Measurements from ENCODE around the gene PARD3B. TPM values are rescaled to one million over a fixed set of nuclear protein-coding genes. Genes with fewer than 3 reads are reported as not detected.

Gene PARD3B
- total and polyA plus RNA-seq, 2 of the 8 experiments (the other 6 are each of a cell fraction or from before 2014, with no cell fraction given), result 1.2 to 5.7 TPM

DNA sequence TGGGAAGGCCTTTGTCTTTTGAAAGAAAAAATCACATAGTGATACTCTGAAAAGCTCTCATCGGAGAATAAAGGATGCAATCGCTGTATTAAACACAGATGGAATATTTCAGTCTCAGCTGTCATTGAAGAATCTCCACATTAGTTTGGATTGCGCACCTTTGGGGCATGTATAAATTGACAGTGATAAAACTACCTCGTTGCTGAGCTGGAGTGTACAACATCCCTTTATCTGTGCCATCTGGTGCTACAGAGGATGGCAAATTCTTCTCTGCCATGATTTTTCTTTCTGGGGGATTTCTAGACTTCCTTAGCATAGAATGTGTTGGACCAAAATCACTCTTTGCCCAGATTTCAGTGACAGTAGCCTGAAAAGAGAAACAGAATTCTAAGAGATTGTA, 185.3 kb downstream of the PARD3B start:
- no peak overlapping the region for H2BK120ac ChIP-seq (replicated peaks; ENCODE audit: low read depth, low read length)
- no peak overlapping the region for H3K14ac ChIP-seq (ENCODE audit: insufficient read length)
- H3K4me3 ChIP-seq (ENCODE audit: extremely low read depth in 1 of 4, insufficient read depth in 2 of 4, low read depth in 3 of 4, low read length in 4 of 4), result no peak overlapping the region
- no peak overlapping the region for H3K4me2 ChIP-seq (ENCODE audit: insufficient read depth in 1 of 2, low read depth in 2 of 2, low read length in 2 of 2)
- H4K20me1 ChIP-seq (replicated peaks in 1 of 2; ENCODE audit: control insufficient read depth in 1 of 2, insufficient read depth in 2 of 2, low read length in 2 of 2), result no peaks in the 10 kb centered on the region
- no peak overlapping the region for H3K56ac ChIP-seq (replicated peaks; ENCODE audit: insufficient read length, low read depth, low read length)
- no peak overlapping the region for H2BK15ac ChIP-seq (ENCODE audit: low read length)
- no peak overlapping the region for H3K4ac ChIP-seq (replicated peaks; ENCODE audit: insufficient read length, low read depth, low read length)
- peak overlapping the region in 1 of 4 experiments; percentile 34; a peak in 1 of 7 replicates for H3K9ac ChIP-seq (replicated peaks in 1 of 4; ENCODE audit: extremely low read depth in 1 of 4, low read depth in 3 of 4, low read length in 3 of 4)
- no peak overlapping the region for H2AK5ac ChIP-seq (ENCODE audit: low read depth, low read length)
- no peak overlapping the region for H4K8ac ChIP-seq (ENCODE audit: extremely low read depth, insufficient read depth, low read length)
- no peak overlapping the region for H3K23ac ChIP-seq (ENCODE audit: insufficient read length)
- no peaks in the 10 kb centered on the region for H3K79me1 ChIP-seq (ENCODE audit: low read depth, low read length)
- TF ChIP-seq SUZ12 (IDR thresholded peaks at IDR 0.05; ENCODE audit: low read length) (no peak), SP4 (IDR thresholded peaks at IDR 0.05; ENCODE audit: low read length) (no peak), SIRT6 (IDR thresholded peaks at IDR 0.05; ENCODE audit: low read length) (no peak), SP1 (IDR thresholded peaks at IDR 0.05; ENCODE audit: low read depth, low read length) (no peak), CTBP2 (IDR thresholded peaks at IDR 0.05; ENCODE audit: borderline replicate concordance, insufficient read depth, insufficient read length, low read length) (no peak), ASH2L (IDR thresholded peaks at IDR 0.05; ENCODE audit: low read length) (no peak), CEBPB (IDR thresholded peaks at IDR 0.05; ENCODE audit: low read depth, low read length) (no peak)
- no peaks in the 10 kb centered on the region for H3K27me3 ChIP-seq (replicated peaks in 1 of 4; ENCODE audit: control insufficient read depth in 3 of 4, extremely low read depth in 1 of 4, insufficient read depth in 3 of 4, low read length in 3 of 4)
- H3K36me3 ChIP-seq (ENCODE audit: control insufficient read depth in 2 of 4, insufficient read depth in 4 of 4, low read length in 3 of 4), result no peaks in the 10 kb centered on the region
- H3K4me1 ChIP-seq (replicated peaks in 1 of 4; ENCODE audit: control insufficient read depth in 3 of 4, insufficient read depth in 4 of 4, low read length in 3 of 4), result peaks cover 0 to 4% (median 3%) of the 10 kb centered on the region in 4 experiments; a peak in 3 of 7 replicates
- no peak overlapping the region for H4K5ac ChIP-seq (ENCODE audit: insufficient read length, low read depth, low read length)
- no peaks in the 10 kb centered on the region for H3K79me2 ChIP-seq (ENCODE audit: control insufficient read depth in 1 of 2, insufficient read depth in 2 of 2, low read length in 2 of 2)
- H2BK20ac ChIP-seq (ENCODE audit: low read length), result no peak overlapping the region
- CTCF ChIA-PET (ENCODE audit: partially characterized antibody), result interaction anchor here (0.6 to 0.9 kb wide), 4 partner anchors 14 to 755 kb away, joined by 3 to 4 read pairs (median 3); no protein-coding TSS in a partner anchor
- H3K18ac ChIP-seq (ENCODE audit: extremely low read depth, low read length), result no peak overlapping the region
- H2BK5ac ChIP-seq (ENCODE audit: low read depth, low read length), result no peak overlapping the region
- H4K91ac ChIP-seq (replicated peaks; ENCODE audit: insufficient read length, low read length), result no peak overlapping the region
- DNase-seq (ENCODE audit: low read depth in 1 of 2, low spot score in 2 of 2) (no peak), FAIRE-seq (no peak)
- no peak overlapping the region for H3K27ac ChIP-seq (ENCODE audit: low read depth, low read length)
- H3K23me2 ChIP-seq (ENCODE audit: low read depth, low read length), result no peaks in the 10 kb centered on the region; the same call in 1 of the 2 replicates
- POLR2A ChIA-PET (ENCODE audit: partially characterized antibody), result no interaction called here
- no peaks in the 10 kb centered on the region for H3K9me3 ChIP-seq (ENCODE audit: insufficient read depth in 2 of 2, low read depth in 1 of 2, low read length in 1 of 2)
- WGBS, 2 experiments (ENCODE audit: extremely low coverage in 1 of 2, insufficient coverage in 1 of 2, insufficient read length in 1 of 2, insufficient replicate concordance in 2 of 2, low coverage in 1 of 2, low lambda C conversion rate in 2 of 2, missing lambda C conversion rate in 1 of 2), result 84% methylated on average over 4 of the region's 4 CpGs; no CpG with 5 or more reads in 1 of the 2 experiments
- H2BK12ac ChIP-seq (ENCODE audit: low read depth, low read length), result no peak overlapping the region
- no peak overlapping the region for H2AFZ ChIP-seq (ENCODE audit: low read length)

Measured in H1 (cell line).